Hippocampal formation (tissue), 2 donors: ENCODE data around the gene SPIRE2.
"Not testable (repeated sequence)": the region's sequence is repeated elsewhere in the genome, so short reads cannot be mapped to it uniquely, and the experiment has no call there.

Experiments
- DNase-seq, 2 donors: peaks; one replicate each; lab custom pipeline; 2025; lab: John Stamatoyannopoulos, UW

SPIRE2 gene

DNA sequence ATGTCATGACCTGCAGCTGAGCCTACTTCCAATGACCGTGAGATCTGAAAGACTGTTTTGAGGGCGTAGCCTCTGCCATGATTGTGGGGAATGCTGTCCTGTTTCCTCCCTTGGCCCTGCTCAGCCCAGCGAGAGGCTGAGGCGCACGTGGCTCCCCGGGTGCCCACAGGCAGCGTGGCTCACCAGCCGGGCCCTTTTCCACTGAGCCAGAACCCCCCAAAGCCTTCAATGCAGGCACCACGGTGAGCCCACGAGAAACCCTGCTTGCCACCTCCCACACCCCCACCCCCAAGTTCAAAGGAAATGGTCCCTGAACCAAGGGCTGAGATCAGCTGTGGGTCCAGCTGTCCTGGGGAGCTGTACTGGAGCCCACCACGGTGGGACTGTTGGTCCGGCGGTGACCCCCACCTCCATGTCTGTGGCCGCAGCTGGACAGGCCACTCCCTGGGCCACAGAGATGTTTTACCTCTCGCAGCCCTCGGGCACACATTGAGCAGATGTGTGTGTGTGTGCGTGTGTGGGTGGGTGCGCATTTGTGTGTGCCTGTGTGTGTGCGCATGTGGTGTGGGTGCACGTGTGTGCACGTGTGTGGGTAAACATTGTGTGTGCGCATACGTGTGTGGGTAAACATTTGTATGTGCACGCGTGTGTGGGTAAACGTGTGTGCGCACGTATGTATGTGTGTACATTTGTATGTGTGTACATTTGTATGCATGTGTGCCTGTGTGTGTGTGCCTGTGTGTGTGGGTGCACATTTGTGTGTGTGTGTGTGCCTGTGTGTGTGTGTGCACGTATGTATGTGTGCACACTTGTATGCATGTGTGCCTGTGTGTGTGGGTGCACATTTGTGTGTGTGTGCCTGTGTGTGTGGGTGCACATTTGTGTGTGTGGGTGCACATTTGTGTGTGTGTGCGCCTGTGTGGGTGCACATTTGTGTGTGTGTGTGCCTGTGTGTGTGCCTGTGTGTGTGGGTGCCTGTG lies 85.4 kb downstream of the SPIRE2 start:
- no peak for DNase-seq

DNA sequence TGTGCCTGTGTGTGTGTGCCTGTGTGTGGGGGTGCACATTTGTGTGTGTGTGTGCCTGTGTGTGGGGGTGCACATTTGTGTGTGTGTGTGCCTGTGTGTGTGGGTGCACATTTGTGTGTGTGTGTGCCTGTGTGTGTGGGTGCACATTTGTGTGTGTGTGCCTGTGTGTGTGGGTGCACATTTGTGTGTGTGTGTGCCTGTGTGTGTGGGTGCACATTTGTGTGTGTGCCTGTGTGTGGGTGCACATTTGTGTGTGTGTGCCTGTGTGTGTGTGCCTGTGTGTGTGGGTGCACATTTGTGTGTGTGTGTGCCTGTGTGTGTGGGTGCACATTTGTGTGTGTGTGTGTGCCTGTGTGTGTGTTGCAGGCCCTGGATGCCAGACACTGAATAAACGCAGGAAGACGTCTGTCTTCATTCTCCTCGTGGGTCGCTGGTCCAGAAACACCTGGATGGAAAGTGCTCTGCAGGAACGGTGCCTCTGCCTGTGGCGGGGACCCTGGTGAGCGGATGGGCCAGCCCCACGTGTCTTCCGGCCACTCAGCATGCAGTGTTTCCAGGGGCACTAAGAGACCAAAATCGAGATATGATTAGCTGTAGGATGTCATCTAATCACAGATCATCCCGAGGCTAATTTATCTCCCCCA lies 86.5 kb downstream of the SPIRE2 start:
- DNase-seq = not testable (repeated sequence)

DNA sequence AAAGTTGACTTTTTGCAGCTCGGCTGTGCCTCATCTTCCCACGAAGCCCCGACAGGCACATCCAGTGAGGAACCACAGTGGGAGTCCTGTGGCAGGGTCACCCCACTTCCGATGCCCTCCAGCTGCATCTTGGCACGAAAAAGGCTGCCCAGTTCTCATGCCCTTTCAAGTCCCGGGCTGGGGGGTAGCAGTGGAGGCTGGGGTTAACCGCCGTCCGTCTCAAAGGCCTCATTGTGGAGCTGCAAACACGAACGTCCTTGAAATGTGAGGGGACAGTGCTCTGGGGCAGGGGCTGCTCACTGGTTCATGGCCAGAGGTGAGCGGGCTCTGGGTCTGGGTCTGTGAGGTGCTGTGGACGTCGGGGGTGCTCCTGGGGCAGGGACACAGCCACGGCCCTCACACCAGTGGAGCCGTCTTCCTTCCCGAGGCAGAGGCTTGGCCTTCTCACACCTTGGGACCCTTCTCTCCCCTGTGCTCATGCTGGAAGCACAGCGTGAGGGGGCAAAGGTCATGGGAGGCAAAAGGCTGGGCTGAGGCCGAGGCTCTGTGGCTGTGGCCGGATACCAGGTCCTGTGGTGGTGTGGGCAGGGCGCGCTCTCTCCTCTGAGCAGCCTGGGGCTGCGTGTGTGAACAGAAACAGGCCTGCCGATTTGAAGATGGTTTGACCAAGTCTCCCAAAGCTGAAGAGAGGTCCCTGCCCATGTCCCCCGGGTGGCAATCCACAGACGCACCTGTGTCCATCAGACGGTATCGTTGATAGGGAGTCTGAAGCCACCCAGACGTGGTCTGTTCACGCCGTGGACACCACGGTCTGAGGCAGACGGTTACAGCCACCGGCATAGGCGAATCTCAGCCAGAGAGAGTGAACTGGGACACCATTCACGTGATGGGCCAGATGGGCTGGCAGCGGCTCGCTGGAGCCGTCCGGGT lies 87.3 kb downstream of the SPIRE2 start:
- no peak for DNase-seq

DNA sequence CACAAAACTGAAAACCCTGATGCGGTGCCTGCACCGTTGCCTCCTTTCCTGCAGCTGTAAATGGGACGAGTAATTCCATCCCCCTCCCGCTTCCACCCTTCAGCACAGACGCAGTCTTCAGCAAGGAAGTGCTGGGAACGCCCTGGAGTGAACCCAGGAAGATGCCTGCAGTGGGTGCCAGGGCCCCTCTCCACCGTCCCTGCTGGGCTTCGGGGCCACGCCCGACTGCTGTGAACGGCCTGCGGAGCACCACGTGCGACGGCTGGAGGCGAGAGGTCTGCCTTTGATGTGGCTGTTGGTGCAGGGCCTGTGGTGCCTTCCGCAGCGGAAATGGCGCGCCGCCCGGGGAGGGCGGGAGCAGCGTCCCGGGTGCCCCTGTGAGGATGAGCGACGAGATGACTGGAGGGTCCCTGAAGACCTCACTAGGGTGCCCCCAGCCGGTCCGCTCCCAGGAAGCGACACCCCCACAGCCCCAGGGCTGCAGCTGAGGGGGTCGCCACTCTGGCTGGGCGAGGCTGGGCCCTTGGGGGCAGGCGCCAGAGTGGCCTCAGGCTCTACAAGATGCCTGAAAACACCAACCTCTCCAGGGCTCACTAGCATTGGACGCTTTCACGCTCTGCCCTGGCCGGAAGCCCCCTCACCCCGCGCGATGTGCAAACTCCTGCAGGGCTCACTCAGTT lies 89.6 kb downstream of the SPIRE2 start:
- DNase-seq = no peak

DNA sequence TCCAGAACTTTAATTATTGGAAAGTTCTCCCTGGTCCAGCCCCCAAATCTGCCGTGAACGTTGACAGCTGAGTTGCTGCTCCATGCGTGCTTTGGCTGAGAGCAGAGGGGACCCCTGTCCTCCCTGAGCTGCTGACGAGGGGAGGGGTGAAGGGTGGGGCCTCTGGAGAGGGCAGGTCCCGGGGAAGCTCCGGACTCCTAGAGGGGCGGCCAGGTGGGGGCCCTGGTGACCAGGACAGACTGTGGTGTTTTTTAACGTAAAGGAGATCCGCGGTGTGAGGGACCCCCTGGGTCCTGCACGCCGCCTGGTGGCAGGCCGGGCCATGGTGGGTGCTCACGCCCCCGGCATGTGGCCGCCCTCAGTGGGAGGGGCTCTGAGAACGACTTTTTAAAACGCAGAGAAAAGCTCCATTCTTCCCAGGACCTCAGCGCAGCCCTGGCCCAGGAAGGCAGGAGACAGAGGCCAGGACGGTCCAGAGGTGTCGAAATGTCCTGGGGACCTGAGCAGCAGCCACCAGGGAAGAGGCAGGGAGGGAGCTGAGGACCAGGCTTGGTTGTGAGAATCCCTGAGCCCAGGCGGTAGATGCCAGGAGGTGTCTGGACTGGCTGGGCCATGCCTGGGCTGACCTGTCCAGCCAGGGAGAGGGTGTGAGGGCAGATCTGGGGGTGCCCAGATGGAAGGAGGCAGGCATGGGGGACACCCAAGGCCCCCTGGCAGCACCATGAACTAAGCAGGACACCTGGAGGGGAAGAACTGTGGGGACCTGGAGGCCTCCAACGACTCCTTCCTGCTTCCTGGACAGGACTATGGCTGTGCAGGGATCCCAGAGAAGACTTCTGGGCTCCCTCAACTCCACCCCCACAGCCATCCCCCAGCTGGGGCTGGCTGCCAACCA lies 90.4 kb downstream of the SPIRE2 start, which contains the start of gene MC1R:
TSS of gene MC1R (plus strand) at position 410 of the 895 bp plus-strand sequence. CDS start at position 807, 397 bp downstream.
- DNase-seq = no peak

DNA sequence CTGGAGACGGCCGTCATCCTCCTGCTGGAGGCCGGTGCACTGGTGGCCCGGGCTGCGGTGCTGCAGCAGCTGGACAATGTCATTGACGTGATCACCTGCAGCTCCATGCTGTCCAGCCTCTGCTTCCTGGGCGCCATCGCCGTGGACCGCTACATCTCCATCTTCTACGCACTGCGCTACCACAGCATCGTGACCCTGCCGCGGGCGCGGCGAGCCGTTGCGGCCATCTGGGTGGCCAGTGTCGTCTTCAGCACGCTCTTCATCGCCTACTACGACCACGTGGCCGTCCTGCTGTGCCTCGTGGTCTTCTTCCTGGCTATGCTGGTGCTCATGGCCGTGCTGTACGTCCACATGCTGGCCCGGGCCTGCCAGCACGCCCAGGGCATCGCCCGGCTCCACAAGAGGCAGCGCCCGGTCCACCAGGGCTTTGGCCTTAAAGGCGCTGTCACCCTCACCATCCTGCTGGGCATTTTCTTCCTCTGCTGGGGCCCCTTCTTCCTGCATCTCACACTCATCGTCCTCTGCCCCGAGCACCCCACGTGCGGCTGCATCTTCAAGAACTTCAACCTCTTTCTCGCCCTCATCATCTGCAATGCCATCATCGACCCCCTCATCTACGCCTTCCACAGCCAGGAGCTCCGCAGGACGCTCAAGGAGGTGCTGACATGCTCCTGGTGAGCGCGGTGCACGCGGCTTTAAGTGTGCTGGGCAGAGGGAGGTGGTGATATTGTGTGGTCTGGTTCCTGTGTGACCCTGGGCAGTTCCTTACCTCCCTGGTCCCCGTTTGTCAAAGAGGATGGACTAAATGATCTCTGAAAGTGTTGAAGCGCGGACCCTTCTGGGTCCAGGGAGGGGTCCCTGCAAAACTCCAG lies 91.5 kb downstream of the SPIRE2 start:
- DNase-seq = no peak

DNA sequence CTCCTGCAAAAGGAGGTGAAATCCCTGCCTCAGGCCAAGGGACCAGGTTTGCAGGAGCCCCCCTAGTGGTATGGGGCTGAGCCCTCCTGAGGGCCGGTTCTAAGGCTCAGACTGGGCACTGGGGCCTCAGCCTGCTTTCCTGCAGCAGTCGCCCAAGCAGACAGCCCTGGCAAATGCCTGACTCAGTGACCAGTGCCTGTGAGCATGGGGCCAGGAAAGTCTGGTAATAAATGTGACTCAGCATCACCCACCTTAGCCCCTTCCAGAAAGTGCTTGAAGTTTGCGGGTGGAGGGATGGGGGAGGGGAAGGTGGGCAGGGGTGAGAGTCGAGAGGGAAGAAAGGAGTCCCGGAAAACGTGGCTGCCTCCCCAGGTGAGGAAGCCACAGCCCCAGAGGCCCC lies 92.4 kb downstream of the SPIRE2 start:
- DNase-seq = no peak
